IPS DF 4.7 (cell line): Measurements from ENCODE around the gene TMPRSS2.

ENCODE experiments used
- DNase-seq: peaks from one replicate; pipeline ENCODE4 v3.0.0-alpha.2; 2013; ENCODE audit warnings: low spot score; ENCODE audit errors: extremely low read depth

TMPRSS2 gene

DNA sequence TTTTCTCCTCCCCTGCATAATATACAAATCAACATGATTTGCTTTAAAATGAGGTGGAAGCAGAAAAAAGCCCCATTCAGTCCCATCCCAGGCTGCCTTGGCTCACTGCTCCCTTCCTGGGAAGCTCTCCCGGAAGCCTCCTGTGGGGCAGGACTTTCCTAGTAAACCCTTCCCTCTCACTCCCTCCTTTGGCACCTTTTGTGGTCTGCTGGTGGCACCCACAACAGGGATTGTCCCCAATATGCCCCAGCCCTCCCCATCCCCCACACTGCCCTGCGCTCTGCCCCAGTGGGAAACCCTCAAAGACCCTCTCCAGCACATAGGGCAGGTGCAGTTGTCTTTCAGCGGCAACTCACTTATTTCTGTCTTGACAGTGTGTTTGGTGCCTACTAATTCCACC is 1.8 kb upstream of the TMPRSS2 start:
- DNase-seq: no peak

DNA sequence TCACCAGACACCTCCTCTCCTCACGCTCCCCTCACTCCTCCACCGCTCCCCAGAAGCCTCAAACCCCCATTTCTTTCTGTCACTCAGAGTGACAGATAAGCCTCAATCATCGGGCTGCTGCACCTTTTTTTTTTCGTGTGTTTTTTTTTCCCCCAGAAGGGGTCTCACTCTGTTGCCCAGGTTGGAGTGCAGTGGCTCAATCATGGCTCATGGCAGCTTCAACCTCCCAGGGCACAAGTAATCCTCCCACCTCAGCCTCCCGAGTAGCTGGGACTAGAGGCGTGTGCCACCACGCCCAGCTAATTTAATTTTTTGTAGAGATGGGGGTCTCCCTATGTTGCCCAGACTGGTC is 1.2 kb upstream of the TMPRSS2 start:
- no peak for DNase-seq

DNA sequence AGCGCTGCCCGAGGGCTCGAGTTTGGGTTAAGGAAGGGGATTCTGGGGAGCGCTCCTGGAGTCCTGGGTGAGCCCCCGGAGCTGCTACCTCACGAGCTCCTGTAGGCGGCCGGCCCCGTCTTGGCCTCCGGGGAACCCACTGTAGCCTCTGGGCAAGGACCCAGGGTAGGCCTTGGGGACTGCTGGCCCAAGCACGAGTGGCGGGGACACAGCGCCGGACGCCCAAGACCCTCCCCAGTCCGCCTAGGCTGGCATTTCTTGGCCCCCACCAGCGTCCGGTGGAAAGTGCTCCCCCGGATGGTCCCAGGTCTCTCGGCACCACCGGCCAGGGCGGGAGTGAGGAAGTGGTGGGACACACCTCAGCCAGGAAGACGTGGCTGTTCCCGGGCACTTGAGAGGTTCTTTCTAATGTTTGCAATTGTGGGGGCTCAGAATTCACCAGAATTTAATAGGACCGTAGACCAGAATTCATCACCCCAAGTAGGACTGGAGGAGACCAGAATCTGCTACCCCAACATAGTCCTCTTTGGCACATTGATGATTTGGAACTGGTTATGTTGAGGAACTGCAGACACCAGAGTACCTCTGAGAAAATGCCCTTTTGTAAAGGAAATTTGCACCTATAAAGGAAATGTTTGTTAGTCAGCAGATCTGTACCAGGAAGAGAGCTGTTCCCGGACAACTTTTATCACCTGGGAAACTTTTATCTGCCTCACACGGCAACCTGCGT is 622 bp upstream of the TMPRSS2 start:
- DNase-seq: no peak

DNA sequence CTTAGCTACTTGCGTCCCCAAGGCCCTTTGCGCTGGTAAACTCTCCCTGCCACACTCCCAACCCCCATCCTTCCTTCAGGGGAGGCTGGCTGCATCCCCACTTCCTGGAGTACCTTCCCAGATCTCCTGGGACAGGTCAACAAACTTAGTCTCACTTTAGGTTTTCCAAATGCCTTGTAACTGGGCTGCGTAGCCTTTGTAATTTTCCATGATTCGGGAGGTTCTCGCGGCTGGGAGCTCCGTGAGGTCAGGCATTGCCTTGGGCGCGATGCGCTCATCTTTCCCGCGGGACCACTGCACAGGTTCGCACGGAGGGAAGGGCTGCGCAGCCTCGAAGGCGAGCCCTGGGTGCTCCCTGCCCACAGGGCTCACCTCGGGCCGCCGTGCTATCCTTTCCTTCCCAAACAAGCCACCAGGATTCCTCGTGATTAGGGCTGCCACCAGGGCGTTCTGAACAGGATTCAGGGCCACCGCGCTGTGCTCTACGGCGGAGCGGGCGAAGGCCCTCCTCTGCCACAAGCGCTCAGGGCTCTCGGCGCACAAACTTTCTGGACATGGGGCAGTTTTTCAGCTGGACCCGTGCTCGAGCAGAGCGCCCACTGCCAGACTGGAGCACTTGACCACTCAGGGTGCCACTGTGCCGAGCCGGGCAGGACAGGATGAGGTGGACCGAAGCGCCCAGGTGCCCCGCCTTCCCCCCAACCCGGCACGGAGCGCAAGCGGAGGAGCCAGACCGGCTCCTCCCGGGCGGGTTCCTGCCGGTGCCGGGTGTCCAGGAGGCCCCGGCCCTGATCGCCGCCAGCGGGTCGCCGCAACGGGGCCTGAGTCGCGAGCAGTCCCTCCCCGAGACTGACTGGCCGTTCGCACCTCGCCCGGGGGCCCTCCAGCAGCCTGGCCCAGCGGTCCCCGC is 1.1 kb downstream of the TMPRSS2 start:
- DNase-seq: no peak

DNA sequence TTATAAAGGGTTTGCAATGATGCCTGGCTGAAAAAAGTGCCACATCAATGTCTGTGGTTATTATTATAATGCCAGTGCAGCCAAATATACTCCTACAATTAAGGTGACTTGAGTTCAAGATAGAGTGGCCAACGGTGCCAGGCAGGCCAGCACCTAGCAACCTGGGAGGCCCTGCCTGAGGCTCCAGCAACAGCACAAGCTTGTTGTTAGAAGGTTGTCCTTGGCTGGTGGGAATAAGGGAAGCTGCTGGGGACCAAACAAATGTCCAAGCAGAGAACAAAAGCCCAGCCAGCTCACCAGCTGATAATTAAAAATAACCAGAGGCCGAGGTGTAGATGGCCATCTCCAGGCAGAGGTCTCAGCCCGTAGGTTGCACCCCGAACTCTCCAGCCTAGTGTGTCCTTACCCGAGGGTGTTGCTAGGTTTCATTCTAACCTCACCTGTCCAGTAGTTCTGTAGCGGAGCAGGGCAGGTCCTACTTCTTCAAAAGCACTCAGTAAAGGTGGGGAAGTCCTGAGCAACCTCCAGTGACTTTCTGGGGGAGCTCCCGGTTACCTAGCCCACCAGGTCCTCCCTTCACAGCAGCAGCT is 1.9 kb downstream of the TMPRSS2 start:
- DNase-seq: no peak

DNA sequence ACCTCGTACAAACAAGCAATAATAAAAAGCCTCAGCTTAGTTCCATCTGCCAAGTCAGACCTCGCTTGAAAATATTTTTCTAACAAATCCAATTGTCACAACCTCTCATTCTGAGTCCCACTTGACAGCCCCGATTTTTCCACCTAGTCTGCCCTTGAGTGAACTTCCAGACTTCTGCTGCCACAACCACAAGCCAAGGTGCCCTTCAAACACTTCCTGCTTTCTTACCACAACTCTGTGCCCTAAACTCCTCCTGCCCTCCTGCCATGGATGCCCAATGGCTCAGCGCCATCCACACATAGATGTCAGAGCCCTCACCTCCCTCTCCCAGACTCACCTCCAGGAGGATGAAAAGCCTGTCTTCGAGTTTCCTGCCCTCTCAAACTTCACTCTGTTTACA is 3.9 kb downstream of the TMPRSS2 start:
- no peak for DNase-seq

DNA sequence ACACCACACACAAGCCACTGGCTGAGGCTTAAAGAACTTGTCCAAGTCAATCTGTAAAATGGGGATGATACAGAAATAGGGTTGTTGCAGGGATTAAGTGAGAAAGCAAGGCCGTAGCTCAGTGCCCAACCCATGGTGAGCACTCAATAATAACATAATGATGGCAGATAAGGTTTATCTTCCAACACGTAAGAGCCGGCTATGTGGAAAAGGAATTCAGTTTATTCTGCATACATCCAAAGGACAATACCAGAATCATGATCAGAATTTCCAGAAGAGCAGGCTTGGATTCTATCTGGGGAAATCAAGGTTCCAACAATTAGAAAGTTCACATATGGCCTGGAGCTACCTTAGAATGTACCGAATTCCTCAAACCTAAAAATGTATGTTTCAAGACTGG is 4.6 kb downstream of the TMPRSS2 start:
- no peak for DNase-seq

DNA sequence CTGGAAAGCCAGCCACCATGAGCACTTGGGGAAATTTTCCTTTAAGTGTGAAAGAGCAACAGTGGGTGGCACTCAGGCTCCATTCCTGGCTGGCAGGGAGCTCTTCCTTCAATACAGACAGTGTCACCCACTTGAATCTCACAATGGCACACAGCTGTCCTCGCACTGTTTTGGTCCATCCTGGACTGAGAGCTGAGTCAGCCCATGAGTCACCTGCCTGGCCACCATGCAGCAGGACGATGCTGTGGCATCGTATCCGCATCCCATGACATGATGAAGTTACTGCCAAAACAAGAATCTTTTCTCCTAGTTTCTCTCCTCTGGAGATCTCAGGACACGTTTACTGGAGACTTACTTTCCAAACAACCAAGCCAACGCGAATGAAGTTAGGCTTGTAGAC is 6.0 kb downstream of the TMPRSS2 start:
- no peak for DNase-seq

DNA sequence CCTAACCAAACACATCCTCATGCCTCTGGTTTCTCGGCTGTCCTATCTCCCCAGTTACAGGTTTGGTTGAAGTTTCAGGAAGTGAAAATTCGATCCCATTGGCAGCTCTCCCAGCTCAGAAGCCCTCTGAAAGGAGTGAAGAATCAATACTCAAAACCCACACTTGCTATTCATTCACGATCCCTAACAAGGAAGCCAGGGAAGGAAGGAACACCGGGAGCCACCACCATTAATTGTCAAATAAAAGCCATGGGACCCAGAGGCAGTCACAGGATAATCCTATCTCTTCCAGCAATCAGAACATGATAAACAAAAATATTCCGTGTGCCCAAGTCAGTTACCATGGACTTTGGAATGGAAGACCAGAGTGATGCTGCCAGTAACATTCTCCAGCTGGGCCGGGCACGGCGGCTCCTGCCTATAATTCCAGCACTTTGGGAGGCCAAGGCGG is 7.0 kb downstream of the TMPRSS2 start:
- no peak for DNase-seq

DNA sequence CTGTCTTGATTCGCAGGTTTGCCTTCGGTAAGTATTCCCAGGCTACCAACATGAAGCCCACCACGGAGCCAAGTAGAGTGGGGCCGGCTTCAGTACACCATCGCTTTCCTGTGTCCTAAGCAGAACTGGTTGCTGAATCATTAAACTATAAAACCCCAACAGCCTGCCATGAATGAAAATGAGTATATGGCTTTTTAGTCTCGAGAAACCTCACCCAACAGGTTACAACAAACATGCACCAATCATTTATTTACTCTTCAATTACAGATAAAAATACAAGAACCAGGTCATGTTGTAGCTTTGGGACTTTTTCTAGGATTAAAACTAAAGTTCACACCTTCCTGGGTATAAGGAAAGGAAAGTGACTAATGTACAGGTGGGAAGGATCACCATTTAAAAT is 7.6 kb downstream of the TMPRSS2 start:
- no peak for DNase-seq

DNA sequence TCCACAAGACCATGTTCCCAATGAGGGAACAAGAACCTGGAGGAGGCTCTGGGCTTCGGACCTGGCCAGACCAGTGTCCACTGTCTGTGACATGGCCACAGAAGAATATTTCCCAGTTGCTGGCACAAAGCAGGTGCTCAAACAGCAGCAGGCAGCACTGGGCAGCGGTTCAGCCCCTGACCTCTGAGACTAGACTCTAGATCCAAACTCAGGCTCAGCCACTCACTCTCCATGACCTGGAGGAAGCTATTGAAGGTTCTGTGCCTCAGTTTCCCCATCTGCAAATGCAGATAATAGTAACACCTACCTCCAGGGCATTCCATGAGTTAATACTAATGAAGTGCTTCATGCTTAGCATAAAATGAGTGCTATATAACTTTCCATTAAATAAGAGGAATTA is 8.0 kb downstream of the TMPRSS2 start:
- DNase-seq: no peak

DNA sequence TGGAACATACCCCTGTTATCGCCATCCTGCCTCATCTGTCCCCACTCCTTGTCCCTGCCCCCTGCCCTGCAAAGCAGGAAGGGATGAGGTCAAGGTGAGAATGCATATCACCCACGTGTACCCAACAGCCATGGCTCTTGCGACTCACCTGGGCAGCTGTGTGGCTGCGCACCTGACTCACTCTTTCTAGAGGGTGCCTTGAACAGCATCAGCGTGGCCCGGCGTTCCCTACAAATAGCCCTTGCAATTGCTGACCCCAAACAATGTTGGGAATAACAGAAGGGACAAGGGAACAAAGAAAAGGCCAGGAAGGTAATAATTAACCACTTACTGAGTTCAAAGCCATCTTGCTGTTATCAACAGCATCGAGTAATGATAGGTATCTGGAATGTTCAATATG is 10.2 kb downstream of the TMPRSS2 start:
- DNase-seq: no peak

DNA sequence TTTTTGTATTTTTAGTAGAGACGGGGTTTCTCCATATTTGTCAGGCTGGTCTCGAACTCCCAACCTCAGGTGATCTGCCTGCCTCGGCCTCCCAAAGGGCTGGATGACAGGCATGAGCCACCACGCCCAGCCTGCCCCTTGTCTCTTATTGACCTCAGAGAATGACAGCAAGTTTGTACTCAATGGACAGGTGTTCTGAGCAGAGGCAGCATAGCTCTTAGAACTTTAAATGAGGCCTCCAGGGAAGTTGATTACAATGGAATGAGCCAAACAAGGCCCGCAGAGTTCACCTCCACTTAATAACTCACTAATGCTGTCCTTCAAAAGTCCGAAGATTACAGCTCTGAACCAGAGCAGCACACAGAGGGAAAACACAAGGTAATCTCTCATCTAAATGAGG is 10.9 kb downstream of the TMPRSS2 start:
- no peak for DNase-seq

DNA sequence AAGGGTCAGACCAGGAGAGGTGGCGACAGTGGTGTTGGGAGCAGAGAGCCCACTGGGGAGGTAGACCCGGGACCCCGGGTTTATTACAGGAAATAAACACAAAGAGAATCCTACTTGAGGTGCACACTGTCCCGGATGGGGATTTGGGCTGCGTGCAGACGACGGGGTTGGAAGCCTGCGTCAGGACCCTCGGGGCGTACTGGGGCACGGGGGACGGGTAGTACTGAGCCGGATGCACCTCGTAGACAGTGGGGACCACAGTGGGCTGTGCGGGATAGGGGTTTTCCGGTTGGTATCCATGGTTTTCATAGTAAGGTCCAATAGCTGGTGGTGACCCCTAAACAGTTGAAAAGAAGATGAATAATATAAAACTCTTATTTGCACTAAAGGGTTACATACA is 13.7 kb downstream of the TMPRSS2 start:
- no peak for DNase-seq

DNA sequence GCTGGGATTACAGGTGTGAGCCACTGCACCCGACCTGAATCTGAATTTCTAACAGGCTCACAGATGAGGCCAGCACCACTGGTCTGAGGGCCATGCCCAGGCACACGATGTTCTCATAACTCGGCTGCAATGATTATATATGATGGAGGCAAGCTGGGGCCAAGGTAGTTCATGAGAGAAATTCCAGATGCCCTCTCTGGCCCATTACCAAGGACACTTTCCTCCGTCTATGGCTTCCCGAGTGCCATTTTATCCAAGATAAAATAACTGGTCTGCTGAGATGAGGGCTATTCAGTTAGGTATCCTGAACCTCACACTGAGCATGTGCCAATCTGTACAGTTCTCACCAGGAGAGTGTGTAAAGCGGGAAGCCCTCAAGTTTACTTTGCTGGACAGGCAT is 16.5 kb downstream of the TMPRSS2 start:
- no peak for DNase-seq

DNA sequence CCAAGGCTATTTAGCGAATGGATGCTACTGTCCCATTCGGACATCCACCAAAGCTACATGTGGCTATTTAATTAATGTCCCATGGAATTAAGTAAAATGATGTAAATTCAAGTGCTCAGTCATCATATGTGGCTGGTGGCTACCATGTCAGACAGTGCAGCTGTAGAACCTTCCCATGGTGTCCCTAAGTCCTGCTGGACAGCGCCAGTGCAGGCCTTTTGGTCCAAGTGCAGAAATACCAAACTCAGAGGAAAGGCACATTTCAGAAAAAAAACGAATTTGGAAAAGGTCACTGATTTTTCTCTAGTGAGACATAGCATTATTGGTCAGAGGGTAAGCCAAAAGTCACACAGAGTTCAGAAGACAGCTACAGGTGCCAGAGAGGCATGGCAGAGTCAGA is 17.6 kb downstream of the TMPRSS2 start:
- no peak for DNase-seq

DNA sequence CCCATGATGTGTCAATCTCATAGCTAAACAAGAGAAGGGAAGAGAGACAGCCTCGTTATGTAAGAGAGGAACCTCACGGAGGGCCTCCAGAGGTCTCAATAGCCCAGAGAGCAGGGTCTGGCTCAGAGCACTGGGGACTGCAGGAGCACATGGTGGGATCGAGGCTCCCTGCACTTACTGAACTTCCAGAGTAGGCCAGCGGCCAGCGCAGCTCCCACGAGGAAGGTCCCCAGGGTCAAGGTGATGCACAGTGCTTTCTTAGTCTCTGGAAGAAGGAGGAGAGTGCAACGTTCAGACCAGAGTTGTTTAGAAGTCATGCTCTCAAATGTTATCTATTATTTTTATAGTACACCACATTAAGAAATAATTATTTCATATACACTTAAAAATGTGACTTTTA is 18.6 kb downstream of the TMPRSS2 start:
- no peak for DNase-seq

DNA sequence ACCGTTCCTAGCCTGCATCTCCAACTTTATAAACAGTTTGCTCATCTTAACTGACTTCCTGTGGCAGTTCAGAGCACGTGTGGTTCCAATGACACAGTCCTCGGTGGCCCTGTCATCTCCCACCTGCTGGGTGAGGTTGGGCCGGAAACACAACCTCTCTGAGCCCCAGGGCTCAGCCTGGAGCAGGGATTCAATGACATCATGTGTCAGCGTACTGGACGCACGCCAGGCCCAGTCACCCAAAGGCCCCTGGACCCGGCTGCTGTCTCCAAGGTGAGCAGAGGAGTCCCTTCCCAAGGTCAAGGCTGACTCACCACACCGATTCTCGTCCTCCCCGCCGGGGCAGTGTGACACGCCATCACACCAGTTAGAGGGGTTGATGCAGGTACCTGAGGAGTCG is 19.9 kb downstream of the TMPRSS2 start:
- DNase-seq: no peak

DNA sequence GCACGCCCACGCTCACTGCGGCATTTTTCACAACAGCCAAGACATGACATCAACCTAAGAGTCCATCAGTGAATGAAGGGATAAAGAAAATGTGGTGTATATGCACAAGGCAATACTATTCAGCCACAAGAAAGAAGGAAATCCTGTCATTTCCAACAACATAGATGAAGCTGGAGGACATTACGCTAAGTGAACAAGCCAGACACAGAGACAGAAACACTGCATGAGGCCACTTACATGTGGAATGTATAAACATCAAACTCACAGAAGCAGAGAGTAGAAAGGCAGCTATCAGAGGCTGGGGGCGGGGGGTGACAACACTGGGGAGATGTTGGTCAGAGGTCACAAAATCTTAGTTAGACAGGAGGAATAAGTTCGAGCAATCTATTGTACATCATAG is 20.9 kb downstream of the TMPRSS2 start:
- no peak for DNase-seq

DNA sequence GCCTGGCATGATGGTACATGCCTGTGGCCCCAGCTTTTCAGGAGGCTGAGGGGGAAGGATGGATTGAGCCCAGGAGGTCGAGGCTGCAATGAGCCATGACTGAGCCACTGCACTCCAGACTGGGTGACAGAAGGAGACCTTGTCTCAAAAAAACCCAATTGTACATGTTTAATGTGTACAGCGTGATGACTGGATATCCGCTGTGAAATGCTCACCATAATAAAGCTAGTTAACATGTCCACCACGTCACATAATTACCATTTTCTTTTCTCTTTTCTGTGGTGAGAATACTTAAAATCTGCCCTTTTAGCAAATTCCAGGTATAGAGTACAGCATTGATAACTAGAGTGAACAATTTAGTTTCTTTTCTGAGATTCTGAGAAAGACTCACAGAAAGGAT is 24.0 kb downstream of the TMPRSS2 start:
- DNase-seq: no peak

DNA sequence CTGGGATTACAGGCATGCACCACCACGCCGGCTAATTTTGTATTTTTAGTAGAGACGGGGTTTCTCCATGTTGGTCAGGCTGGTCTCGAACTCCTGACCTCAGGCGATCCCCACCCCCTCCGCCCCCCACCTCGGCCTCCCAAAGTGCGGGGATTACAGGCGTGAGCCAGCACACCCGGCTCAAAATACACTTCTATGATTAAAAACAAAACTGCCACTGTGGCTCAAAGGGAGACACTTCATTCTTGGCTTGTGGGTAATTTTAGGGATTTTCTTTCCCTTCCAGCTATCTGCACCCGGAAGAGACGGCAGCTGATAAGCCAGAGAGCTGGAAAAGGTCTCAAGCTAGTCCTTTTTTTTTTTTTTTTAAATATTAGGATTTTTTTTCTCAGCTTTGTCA is 24.5 kb downstream of the TMPRSS2 start:
- DNase-seq: no peak

DNA sequence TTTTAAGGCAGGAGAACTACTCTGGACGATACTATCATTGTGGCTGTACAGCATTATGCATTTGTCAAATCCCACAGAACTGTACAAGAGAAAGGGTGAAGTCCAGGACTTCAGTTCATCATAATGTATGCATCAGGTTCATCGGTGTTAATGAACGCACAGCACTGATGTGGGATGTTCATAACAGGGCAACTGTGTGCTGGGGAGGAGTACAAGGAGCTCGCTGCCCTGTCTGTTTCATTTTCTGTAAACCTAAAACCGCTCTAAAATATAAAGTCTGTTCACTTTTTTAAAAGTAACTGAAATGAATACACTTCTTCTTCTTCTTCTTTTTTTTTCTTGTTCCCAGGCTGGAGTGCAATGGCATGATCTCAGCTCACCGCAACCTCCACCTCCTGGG is 25.0 kb downstream of the TMPRSS2 start:
- no peak for DNase-seq

DNA sequence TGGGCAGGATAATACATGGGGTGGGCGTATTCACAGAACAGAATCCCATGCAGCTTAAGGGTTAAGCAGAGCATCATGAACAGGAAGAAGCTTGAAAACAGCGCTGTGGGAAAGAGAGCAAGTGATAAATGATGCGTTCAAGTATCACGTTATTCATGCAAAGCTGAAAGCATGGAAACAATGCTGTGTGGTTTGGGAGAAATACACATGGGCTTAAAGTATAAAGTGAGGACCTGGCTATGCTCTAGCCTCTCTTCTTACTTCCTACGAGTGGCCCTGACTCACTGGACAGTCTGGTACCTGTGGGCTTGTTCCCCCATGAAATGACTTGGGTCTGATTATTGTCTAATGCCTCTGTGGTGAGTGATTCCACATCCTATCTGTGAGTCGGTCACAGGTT is 25.7 kb downstream of the TMPRSS2 start:
- DNase-seq: no peak
